Panc1 (cell line): ENCODE data around the gene TNFRSF14. TPM values are rescaled to one million over a fixed set of nuclear protein-coding genes. Genes with fewer than 3 reads are reported as not detected.

Experiments
- ATAC-seq: fragments of 200-7000 bp; cut with Tn5 transposase; 2 replicates; pipeline ENCODE4 v1.9.1; 2020; ENCODE audit warnings: mild to moderate bottlenecking, moderate library complexity
- BruUV-seq: library from RNA; stranded (reverse); fragments of 400-500 nt; replicated peaks from 2 replicates; lab custom pipeline; 2021; lab: Mats Ljungman, UMichigan
- CTCF ChIA-PET: fragments of 300-600 bp; sonication (Branson Sonifier 250); formaldehyde crosslinking; loops from one replicate; lab custom pipeline; 2022; ENCODE audit warnings: antibody characterized with exemption; lab: Charles Lee
- POLR2A ChIA-PET: fragments of 300-600 bp; sonication (Branson Sonifier 250); formaldehyde crosslinking; loops from one replicate; lab custom pipeline; 2022; ENCODE audit warnings: antibody characterized with exemption; lab: Charles Lee
- DNase-seq: peaks from one replicate; pipeline ENCODE4 v3.0.0-alpha.2; 2010; ENCODE audit warnings: low read depth, low spot score
- H3K27ac ChIP-seq: 2 replicates; pipeline ENCODE4 v1.5.1; 2011; ENCODE audit warnings: mild to moderate bottlenecking, low read length, inconsistent platforms
- H3K27me3 ChIP-seq: fragments of 200-500 bp; sonication (Bioruptor generic); 2 replicates; pipeline ENCODE4 v1.6.0; 2014; ENCODE audit warnings: low read length, inconsistent platforms; ENCODE audit not compliant: control insufficient read depth, insufficient read depth
- H3K36me3 ChIP-seq: fragments of 200-500 bp; sonication (Bioruptor generic); 2 replicates; pipeline ENCODE4 v1.5.1; 2014; ENCODE audit warnings: inconsistent platforms, mild to moderate bottlenecking, low read length, moderate library complexity; ENCODE audit not compliant: control insufficient read depth, insufficient read depth
- H3K4me1 ChIP-seq: 2 replicates; pipeline ENCODE4 v1.5.1; 2011; ENCODE audit warnings: inconsistent platforms, mild to moderate bottlenecking, low read length, moderate library complexity; ENCODE audit not compliant: control insufficient read depth, insufficient read depth
- H3K4me3 ChIP-seq, 2 experiments: 2 replicates each; pipeline ENCODE4 v1.5.1; 2011 to 2012; ENCODE audit warnings: low read depth in 2 of 2, low read length in 2 of 2, mild to moderate bottlenecking in 2 of 2, inconsistent platforms in 1 of 2, moderate library complexity in 1 of 2
- H3K9me3 ChIP-seq: fragments of 200-500 bp; sonication (Bioruptor generic); 2 replicates; pipeline ENCODE4 v1.5.1; 2014; ENCODE audit warnings: low read depth, mild to moderate bottlenecking, inconsistent platforms, low read length, moderate library complexity; ENCODE audit not compliant: control insufficient read depth, insufficient read depth
- POLR2AphosphoS5 ChIP-seq: IDR thresholded peaks from 2 replicates; pipeline ENCODE4 v1.6.1; 2012; ENCODE audit warnings: mild to moderate bottlenecking, low read depth, low read length, moderate library complexity
- REST ChIP-seq, 2 experiments: IDR thresholded peaks; 2 replicates each; pipeline ENCODE4 v1.6.1; 2011 to 2012; ENCODE audit warnings: low read depth in 2 of 2, control low read depth in 1 of 2, low read length in 1 of 2, mild to moderate bottlenecking in 1 of 2, moderate library complexity in 1 of 2; ENCODE audit not compliant: insufficient read depth in 1 of 2
- SIN3A ChIP-seq: IDR thresholded peaks from 2 replicates; pipeline ENCODE4 v1.6.1; 2012; ENCODE audit warnings: low read depth, mild to moderate bottlenecking, low read length, moderate library complexity, borderline replicate concordance; ENCODE audit not compliant: insufficient read depth
- TCF7L2 ChIP-seq: IDR thresholded peaks from 2 replicates; pipeline ENCODE4 v1.6.1; 2011; ENCODE audit warnings: mild to moderate bottlenecking, low read depth, low read length, inconsistent platforms
- in situ Hi-C: cut with HindIII; loops from 2 replicates; pipeline ENCODE4 v1.10.0; 2016; ENCODE audit warnings: low sequenced_read_pairs, low pct_unique_long_range_greater_than_20kb
- intact Hi-C: fragments of 100-400 bp; cut with micrococcal nuclease; formaldehyde crosslinking; loops from one replicate; pipeline ENCODE4 v1.10.0; 2022; ENCODE audit not compliant: unreplicated experiment
- total RNA-seq: library from RNA; stranded (reverse); gene quantifications from one replicate; pipeline ENCODE4 v1.2.1, GENCODE V29; 2021; ENCODE audit not compliant: unreplicated experiment
- TF ChIP-seq, protein P1 (sequence below): fragments of 450-650 bp; IDR thresholded peaks from 2 replicates; pipeline ENCODE4 v1.5.1; 2017; ENCODE audit warnings: mild to moderate bottlenecking

TNFRSF14 gene
- total RNA-seq, 1 experiment from 2014 or later: 20.1 TPM

DNA sequence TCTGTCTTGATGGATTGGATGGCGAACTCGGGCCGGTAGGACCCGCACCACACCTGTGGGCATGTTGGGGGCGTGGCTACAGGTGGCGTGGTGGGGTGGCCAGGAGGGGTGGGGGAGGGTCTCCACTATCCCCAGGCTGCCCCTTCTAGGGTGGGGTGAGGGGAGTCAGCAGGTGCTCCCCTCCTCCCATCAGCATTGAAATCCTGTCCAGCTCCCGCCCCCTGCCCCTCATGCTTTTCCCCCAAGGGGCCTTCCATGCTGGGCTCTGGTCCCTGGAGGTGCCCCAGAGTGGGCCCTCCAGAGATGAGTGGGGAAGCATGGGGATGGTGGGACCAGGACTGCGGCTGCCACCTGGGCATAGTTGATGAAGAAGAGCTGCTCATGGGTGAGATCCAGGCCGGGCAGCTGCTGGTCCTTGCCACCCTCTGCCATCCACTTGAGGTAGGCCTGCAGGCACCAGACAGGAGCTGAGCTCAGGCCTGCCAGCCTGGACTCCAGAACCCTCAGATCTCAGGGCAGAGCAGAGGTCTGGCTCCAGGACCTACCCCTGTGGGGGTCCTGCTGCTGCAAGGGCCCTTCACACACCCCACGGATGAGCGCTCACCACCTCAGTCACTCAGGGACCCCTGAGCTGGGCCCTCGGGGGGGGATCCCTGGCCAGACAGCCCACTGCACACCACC is 35.5 kb downstream of the TNFRSF14 start:
- Histone ChIP-seq H3K27me3 (no peaks in the 10 kb centered on the region), H3K4me1 (no peaks in the 10 kb centered on the region), H3K4me3 (no peak overlapping the region), H3K27ac (no peak overlapping the region), H3K9me3 (no peaks in the 10 kb centered on the region), H3K36me3 (no peaks in the 10 kb centered on the region)
- POLR2A ChIA-PET: interaction anchor here (0.6 kb wide), 1 partner anchor 11 kb away, joined by 3 read pairs; no protein-coding TSS in a partner anchor
- TF ChIP-seq, protein P1, sequence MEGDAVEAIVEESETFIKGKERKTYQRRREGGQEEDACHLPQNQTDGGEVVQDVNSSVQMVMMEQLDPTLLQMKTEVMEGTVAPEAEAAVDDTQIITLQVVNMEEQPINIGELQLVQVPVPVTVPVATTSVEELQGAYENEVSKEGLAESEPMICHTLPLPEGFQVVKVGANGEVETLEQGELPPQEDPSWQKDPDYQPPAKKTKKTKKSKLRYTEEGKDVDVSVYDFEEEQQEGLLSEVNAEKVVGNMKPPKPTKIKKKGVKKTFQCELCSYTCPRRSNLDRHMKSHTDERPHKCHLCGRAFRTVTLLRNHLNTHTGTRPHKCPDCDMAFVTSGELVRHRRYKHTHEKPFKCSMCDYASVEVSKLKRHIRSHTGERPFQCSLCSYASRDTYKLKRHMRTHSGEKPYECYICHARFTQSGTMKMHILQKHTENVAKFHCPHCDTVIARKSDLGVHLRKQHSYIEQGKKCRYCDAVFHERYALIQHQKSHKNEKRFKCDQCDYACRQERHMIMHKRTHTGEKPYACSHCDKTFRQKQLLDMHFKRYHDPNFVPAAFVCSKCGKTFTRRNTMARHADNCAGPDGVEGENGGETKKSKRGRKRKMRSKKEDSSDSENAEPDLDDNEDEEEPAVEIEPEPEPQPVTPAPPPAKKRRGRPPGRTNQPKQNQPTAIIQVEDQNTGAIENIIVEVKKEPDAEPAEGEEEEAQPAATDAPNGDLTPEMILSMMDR: no peak
- TF ChIP-seq TCF7L2 (no peak), POLR2AphosphoS5 (no peak), REST (IDR thresholded peaks at IDR 0.05; ENCODE audit: insufficient read depth in 1 of 2, low read depth in 2 of 2, low read length in 1 of 2) (no peak), SIN3A (no peak)
- ATAC-seq (no peak), DNase-seq (no peak)
- BruUV-seq: no TSS peak
- in situ Hi-C loops: no loop called here
- CTCF ChIA-PET: no interaction called here
- intact Hi-C loops: no loop called here

DNA sequence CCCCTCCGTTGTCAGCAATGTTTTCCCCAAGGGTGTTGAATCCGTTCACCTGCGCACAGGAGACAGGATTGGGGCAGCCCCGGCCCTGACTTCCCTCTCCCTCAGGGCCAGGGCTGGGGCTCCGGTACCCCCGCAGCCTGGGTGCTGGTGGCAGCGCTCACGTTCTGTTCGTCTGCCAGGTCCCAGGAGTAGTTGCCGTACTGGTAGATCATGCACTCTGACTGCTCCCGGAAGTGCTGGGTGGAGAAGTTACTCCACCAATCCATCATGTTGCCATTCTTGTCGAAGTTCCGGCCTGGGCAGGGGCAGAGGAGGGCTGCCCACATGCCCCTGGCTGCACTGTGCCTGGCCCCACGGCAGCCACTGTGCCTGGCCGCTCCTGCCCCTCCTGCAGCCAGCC is 36.5 kb downstream of the TNFRSF14 start:
- no peaks in the 10 kb centered on the region for H3K9me3 ChIP-seq
- ATAC-seq: peak; percentile 40
- H3K27me3 ChIP-seq: no peaks in the 10 kb centered on the region
- in situ Hi-C loops (no loop called here), intact Hi-C loops (no loop called here)
- TF ChIP-seq TCF7L2 (no peak), POLR2AphosphoS5 (no peak), SIN3A (no peak), REST (IDR thresholded peaks at IDR 0.05; ENCODE audit: insufficient read depth in 1 of 2, low read depth in 2 of 2, low read length in 1 of 2) (no peak)
- TF ChIP-seq, protein P1: no peak
- no peaks in the 10 kb centered on the region for H3K4me1 ChIP-seq
- H3K36me3 ChIP-seq: no peaks in the 10 kb centered on the region
- H3K27ac ChIP-seq: no peak overlapping the region
- no TSS peak for BruUV-seq
- no peak overlapping the region for H3K4me3 ChIP-seq
- CTCF ChIA-PET: no interaction called here
- DNase-seq: no peak
- POLR2A ChIA-PET: no interaction called here
